Peyer's patch (tissue), 4 donors: ENCODE data around the gene CFAP97D1. TPM values are rescaled to one million over a fixed set of nuclear protein-coding genes. Genes with fewer than 3 reads are reported as not detected.
A peak's percentile ranks its signal among the peaks of the same experiment; 100 is the strongest.

ENCODE experiments used
- DNase-seq, 3 donors: peaks; one replicate each; pipeline ENCODE4 v3.0.0-alpha.2; 2017 to 2019
- H3K27ac ChIP-seq, 4 donors: fragments of 200-600 bp; sonication (generic); one replicate each; pipeline ENCODE4 v1.5.1; 2016 to 2019
- H3K27me3 ChIP-seq, 2 donors: fragments of 200-600 bp; sonication (generic); one replicate each; pipeline ENCODE4 v1.5.1; 2019
- H3K36me3 ChIP-seq, 3 donors: fragments of 200-600 bp; sonication (generic); one replicate each; pipeline ENCODE4 v1.5.1; 2016 to 2019
- H3K4me1 ChIP-seq, 4 donors: fragments of 200-600 bp; sonication (generic); one replicate each; pipeline ENCODE4 v1.5.1; 2016 to 2019
- H3K4me3 ChIP-seq, 4 donors: fragments of 200-600 bp; sonication (generic); 1 replicate in 3 of 4; 2 replicates in 1 of 4; pipeline ENCODE4 v1.5.1; 2016 to 2019; ENCODE audit warnings: mild to moderate bottlenecking in 1 of 4
- H3K9me3 ChIP-seq, 4 donors: fragments of 200-600 bp; sonication (generic); one replicate each; pipeline ENCODE4 v1.5.1; 2016 to 2019; ENCODE audit warnings: mild to moderate bottlenecking in 1 of 4
- CTCF ChIP-seq, 6 experiments: fragments of 450-650 bp in 4 of 6; fragments of 200-600 bp in 2 of 6; sonication (generic) in 1 of 6; IDR thresholded peaks; one replicate each; pipeline ENCODE4 v1.5.1; 2017 to 2019; ENCODE audit warnings: antibody characterized with exemption in 6 of 6, mild to moderate bottlenecking in 3 of 6, moderate library complexity in 1 of 6
- POLR2A ChIP-seq, 2 donors: fragments of 450-650 bp; IDR thresholded peaks; one replicate each; pipeline ENCODE4 v1.5.1; 2017; ENCODE audit warnings: antibody characterized with exemption in 2 of 2, mild to moderate bottlenecking in 2 of 2, moderate library complexity in 2 of 2
- total RNA-seq, 4 donors: library from RNA; depleted of rRNA; stranded (reverse); fragments of >200 nt; gene quantifications; one replicate each; pipeline ENCODE4 v1.1.0, GENCODE V29; 2016

CFAP97D1 gene
- not detected for total RNA-seq

- peaks cover 0 to 16% (median 5%) of the 10 kb centered on the region in 4 donors for H3K4me1 ChIP-seq
- peaks cover 0 to 11% (median 0%) of the 10 kb centered on the region in 3 donors for H3K36me3 ChIP-seq
- no peaks in the 10 kb centered on the region for H3K27me3 ChIP-seq
- H3K4me3 ChIP-seq = peak within 1 kb of the TSS; percentile 96 to 100 (median 100)
- no peak for DNase-seq
- H3K9me3 ChIP-seq = no peaks in the 10 kb centered on the region
- TF ChIP-seq CTCF (IDR thresholded peaks at IDR 0.05) = no peak
- TF ChIP-seq POLR2A (IDR thresholded peaks at IDR 0.05) = no peak
- H3K27ac ChIP-seq = peak within 1 kb of the TSS; percentile 90 to 100 (median 98)
Measured at GRCh38 chr17:43780135-43780534, at the start of gene CFAP97D1. Gene CFAP97D1, plus strand, starts transcription at chr17:43780435. Its CDS starts 28 bp downstream, at chr17:43780463.

GRCh38 chr17:43732958-43733357, 47.3 kb upstream of the CFAP97D1 start:
- TF ChIP-seq CTCF (IDR thresholded peaks at IDR 0.05) (no peak), POLR2A (IDR thresholded peaks at IDR 0.05) (no peak)
- Histone ChIP-seq H3K36me3 (no peaks in the 10 kb centered on the region), H3K4me3 (no peak overlapping the region), H3K27me3 (no peaks in the 10 kb centered on the region), H3K9me3 (no peaks in the 10 kb centered on the region), H3K4me1 (no peaks in the 10 kb centered on the region), H3K27ac (no peak overlapping the region)
- DNase-seq = no peak

GRCh38 chr17:43733956-43734355, 46.3 kb upstream of the CFAP97D1 start:
- no peak overlapping the region for H3K4me3 ChIP-seq
- no peak for DNase-seq
- TF ChIP-seq POLR2A (IDR thresholded peaks at IDR 0.05) (no peak), CTCF (IDR thresholded peaks at IDR 0.05) (no peak)
- no peaks in the 10 kb centered on the region for H3K4me1 ChIP-seq
- H3K36me3 ChIP-seq = no peaks in the 10 kb centered on the region
- H3K27me3 ChIP-seq = no peaks in the 10 kb centered on the region
- no peak overlapping the region for H3K27ac ChIP-seq
- no peaks in the 10 kb centered on the region for H3K9me3 ChIP-seq

- no peak for TF ChIP-seq POLR2A (IDR thresholded peaks at IDR 0.05)
- TF ChIP-seq CTCF (IDR thresholded peaks at IDR 0.05) = no peak
- Histone ChIP-seq H3K36me3 (no peaks in the 10 kb centered on the region), H3K4me1 (no peaks in the 10 kb centered on the region), H3K27me3 (no peaks in the 10 kb centered on the region), H3K4me3 (no peak overlapping the region), H3K9me3 (no peaks in the 10 kb centered on the region), H3K27ac (no peak overlapping the region)
- no peak for DNase-seq
Measured at GRCh38 chr17:43734376-43734775, 45.9 kb upstream of the CFAP97D1 start.

GRCh38 chr17:43736389-43736788, 43.8 kb upstream of the CFAP97D1 start:
- Histone ChIP-seq H3K4me3 (no peak overlapping the region), H3K36me3 (no peaks in the 10 kb centered on the region), H3K9me3 (no peaks in the 10 kb centered on the region), H3K4me1 (no peaks in the 10 kb centered on the region), H3K27ac (no peak overlapping the region), H3K27me3 (no peaks in the 10 kb centered on the region)
- no peak for TF ChIP-seq POLR2A (IDR thresholded peaks at IDR 0.05)
- TF ChIP-seq CTCF (IDR thresholded peaks at IDR 0.05) = no peak
- DNase-seq = no peak

- no peak for TF ChIP-seq POLR2A (IDR thresholded peaks at IDR 0.05)
- no peak for TF ChIP-seq CTCF (IDR thresholded peaks at IDR 0.05)
- no peaks in the 10 kb centered on the region for H3K4me1 ChIP-seq
- H3K4me3 ChIP-seq = no peak overlapping the region
- H3K36me3 ChIP-seq = no peaks in the 10 kb centered on the region
- DNase-seq = no peak
- H3K9me3 ChIP-seq = no peaks in the 10 kb centered on the region
- no peaks in the 10 kb centered on the region for H3K27me3 ChIP-seq
- H3K27ac ChIP-seq = no peak overlapping the region
Measured at GRCh38 chr17:43737722-43738121, 42.5 kb upstream of the CFAP97D1 start.
